HCT116 (cell line): ENCODE measurements around the gene IZUMO4. TPM values are rescaled to one million over a fixed set of nuclear protein-coding genes. Genes with fewer than 3 reads are reported as not detected.

Experiments used
- ATAC-seq: fragments of 200-7000 bp; cut with Tn5 transposase; 2 replicates; pipeline ENCODE4 v1.9.1; 2020; ENCODE audit warnings: mild to moderate bottlenecking, moderate library complexity
- BruUV-seq: library from RNA; stranded (reverse); fragments of 400-500 nt; replicated peaks from 2 replicates; lab custom pipeline; 2021; lab: Mats Ljungman, UMichigan
- CTCF ChIA-PET: fragments of 300-600 bp; sonication (Branson Sonifier 250); formaldehyde crosslinking; loops from one replicate; lab custom pipeline; 2021; ENCODE audit warnings: antibody characterized with exemption; lab: Charles Lee
- POLR2A ChIA-PET: fragments of 300-600, 350-600 bp; sonication (Branson Sonifier 250); formaldehyde crosslinking; loops from one replicate; lab custom pipeline; 2021; ENCODE audit warnings: antibody characterized with exemption; lab: Charles Lee
- RAD21 ChIA-PET, 2 experiments: fragments of 300-600 bp; sonication (Branson Sonifier 250); formaldehyde crosslinking; loops; one replicate each; lab custom pipeline; 2023; ENCODE audit warnings: low total read pairs in 2 of 2; ENCODE audit not compliant: uncharacterized antibody in 2 of 2, unreplicated experiment in 2 of 2, low non-redundant PET in 1 of 2; lab: Charles Lee
- DNase-seq: peaks from one replicate; pipeline ENCODE4 v3.0.0-alpha.2; 2010; ENCODE audit warnings: low read depth, low spot score
- H2AFZ ChIP-seq: fragments of 200-600 bp; shearing (Covaris generic), sonication (generic); 2 replicates; pipeline ENCODE4 v1.6.1; 2017; ENCODE audit warnings: low read depth, mixed run types, mixed read lengths, antibody characterized with exemption, low read length; ENCODE audit not compliant: poor library complexity, severe bottlenecking
- H3K27ac ChIP-seq: 2 replicates; pipeline ENCODE4 v1.5.1; 2012; ENCODE audit warnings: low read depth, low read length
- H3K27me3 ChIP-seq: fragments of 200-600 bp; sonication (generic); 2 replicates; pipeline ENCODE4 v1.6.1; 2016; ENCODE audit warnings: mixed run types, low read length, mixed read lengths; ENCODE audit not compliant: insufficient read depth
- H3K36me3 ChIP-seq, 2 experiments: fragments of 200-500 bp in 1 of 2; fragments of 200-600 bp in 1 of 2; sonication (Bioruptor generic) in 1 of 2; sonication (generic) in 1 of 2; 2 replicates each; pipeline versions ENCODE4 v1.5.1 to v1.6.1; 2014 to 2016; ENCODE audit warnings: low read length in 2 of 2, inconsistent platforms in 1 of 2, mixed read lengths in 1 of 2, mixed run types in 1 of 2; ENCODE audit not compliant: insufficient read depth in 2 of 2, control insufficient read depth in 1 of 2
- H3K4me1 ChIP-seq, 2 experiments: fragments of 200-600 bp in 1 of 2; sonication (generic) in 1 of 2; 2 replicates each; pipeline versions ENCODE4 v1.5.1 to v1.6.1; 2012 to 2017; ENCODE audit warnings: low read length in 2 of 2, inconsistent platforms in 1 of 2, mild to moderate bottlenecking in 1 of 2, mixed read lengths in 1 of 2, mixed run types in 1 of 2, moderate library complexity in 1 of 2; ENCODE audit not compliant: insufficient read depth in 2 of 2, control insufficient read depth in 1 of 2
- H3K4me2 ChIP-seq: fragments of 200-600 bp; sonication (generic); 2 replicates; pipeline ENCODE4 v1.6.1; 2017; ENCODE audit warnings: mixed run types, low read length, mixed read lengths
- H3K4me3 ChIP-seq, 2 experiments: fragments of 200-600 bp in 1 of 2; sonication (generic) in 1 of 2; replicated peaks in 1 of 2; 2 replicates each; pipeline ENCODE4 v1.5.1; 2011 to 2016; ENCODE audit warnings: low read length in 2 of 2, control low read depth in 1 of 2, low read depth in 1 of 2, mild to moderate bottlenecking in 1 of 2, mixed read lengths in 1 of 2, mixed run types in 1 of 2
- H3K79me2 ChIP-seq: fragments of 200-600 bp; sonication (generic); 2 replicates; pipeline ENCODE4 v1.6.1; 2017; ENCODE audit warnings: mild to moderate bottlenecking, mixed run types, low read length, moderate library complexity, mixed read lengths; ENCODE audit not compliant: insufficient read depth
- H3K9ac ChIP-seq: fragments of 200-600 bp; sonication (generic); 2 replicates; pipeline ENCODE4 v1.6.1; 2016; ENCODE audit warnings: low read length, mixed read lengths
- H3K9me2 ChIP-seq: fragments of 200-600 bp; sonication (generic), shearing (Covaris generic); 2 replicates; pipeline ENCODE4 v1.6.1; 2017; ENCODE audit warnings: mixed run types, mild to moderate bottlenecking, moderate library complexity; ENCODE audit not compliant: insufficient read depth
- H3K9me3 ChIP-seq, 2 experiments: fragments of 200-500 bp in 1 of 2; fragments of 200-600 bp in 1 of 2; sonication (Bioruptor generic) in 1 of 2; sonication (generic) in 1 of 2; 2 replicates each; pipeline ENCODE4 v1.6.1; 2014 to 2017; ENCODE audit warnings: low read length in 2 of 2, mixed read lengths in 2 of 2, inconsistent platforms in 1 of 2, low read depth in 1 of 2, mild to moderate bottlenecking in 1 of 2, mixed run types in 1 of 2, moderate library complexity in 1 of 2; ENCODE audit not compliant: control insufficient read depth in 1 of 2, insufficient read depth in 1 of 2
- H4K20me1 ChIP-seq: fragments of 200-600 bp; sonication (generic), shearing (Covaris generic); 2 replicates; pipeline ENCODE4 v1.6.1; 2017; ENCODE audit warnings: mixed run types, mild to moderate bottlenecking, moderate library complexity; ENCODE audit not compliant: insufficient read depth
- ATF3 ChIP-seq: IDR thresholded peaks from 2 replicates; pipeline ENCODE4 v1.6.1; 2012
- CBX3 ChIP-seq: IDR thresholded peaks from 2 replicates; pipeline ENCODE4 v1.6.1; 2012; ENCODE audit warnings: low read depth
- CTCF ChIP-seq, 3 experiments: fragments of 200-600 bp in 1 of 3; sonication (generic) in 1 of 3; IDR thresholded peaks in 2 of 3; conservative IDR thresholded peaks in 1 of 3; 2 replicates each; pipeline ENCODE4 v1.5.1; 2012 to 2017; ENCODE audit warnings: low read depth in 2 of 3, low read length in 2 of 3, antibody characterized with exemption in 1 of 3, borderline replicate concordance in 1 of 3, control low read depth in 1 of 3, mild to moderate bottlenecking in 1 of 3, mixed read lengths in 1 of 3, mixed run types in 1 of 3, moderate library complexity in 1 of 3; ENCODE audit not compliant: insufficient read depth in 1 of 3
- ELF1 ChIP-seq: IDR thresholded peaks from 2 replicates; pipeline ENCODE4 v1.6.1; 2012; ENCODE audit warnings: low read depth, borderline replicate concordance
- EZH2phosphoT487 ChIP-seq: fragments of 200-600 bp; IDR thresholded peaks from 2 replicates; pipeline ENCODE4 v1.6.1; 2018; ENCODE audit warnings: antibody characterized with exemption, borderline replicate concordance
- FOSL1 ChIP-seq: IDR thresholded peaks from 2 replicates; pipeline ENCODE4 v1.6.1; 2012; ENCODE audit warnings: low read depth
- MAX ChIP-seq: IDR thresholded peaks from 2 replicates; pipeline ENCODE4 v1.6.1; 2012
- POLR2A ChIP-seq: IDR thresholded peaks from 2 replicates; pipeline ENCODE4 v1.7.0; 2011; ENCODE audit warnings: borderline replicate concordance; ENCODE audit not compliant: insufficient read depth, insufficient read length; ENCODE audit errors: extremely low read depth
- POLR2AphosphoS5 ChIP-seq: IDR thresholded peaks from 2 replicates; pipeline ENCODE4 v1.6.1; 2011; ENCODE audit warnings: mild to moderate bottlenecking, low read depth, low read length, moderate library complexity
- SP1 ChIP-seq: IDR thresholded peaks from 2 replicates; pipeline ENCODE4 v1.6.1; 2012; ENCODE audit warnings: low read depth
- SRF ChIP-seq: IDR thresholded peaks from 2 replicates; pipeline ENCODE4 v1.6.1; 2012; ENCODE audit warnings: low read depth
- TCF7L2 ChIP-seq: IDR thresholded peaks from 2 replicates; pipeline ENCODE4 v1.7.0; 2011; ENCODE audit warnings: borderline replicate concordance, inconsistent platforms; ENCODE audit not compliant: insufficient read depth, insufficient read length; ENCODE audit errors: extremely low read depth
- ZFX ChIP-seq: fragments of 450-650 bp; IDR thresholded peaks from 2 replicates; pipeline ENCODE4 v1.6.1; 2017
- ZNF274 ChIP-seq: fragments of 200-500 bp; sonication (Bioruptor generic); IDR thresholded peaks from 2 replicates; pipeline ENCODE4 v1.6.1; 2014; ENCODE audit warnings: mild to moderate bottlenecking, low read depth, low read length, inconsistent platforms
- intact Hi-C: fragments of 100-400 bp; cut with micrococcal nuclease; formaldehyde crosslinking; loops from 2 replicates; pipeline ENCODE4 v1.10.0; 2022
- total RNA-seq: library from RNA; stranded (reverse); gene quantifications from one replicate; pipeline ENCODE4 v1.2.1, GENCODE V29; 2021; ENCODE audit not compliant: unreplicated experiment

IZUMO4 gene
- total RNA-seq, 1 experiment from 2014 or later, result 6.1 TPM

GRCh38 chr19:2121416-2122051 is 24.8 kb downstream of the IZUMO4 start:
- peaks cover 33 to 57% of the 10 kb centered on the region in 2 experiments; a peak in 3 of 4 replicates for H3K36me3 ChIP-seq
- POLR2A ChIA-PET, result no interaction called here
- no peak overlapping the region for H3K9ac ChIP-seq
- TF ChIP-seq ELF1 (no peak), SRF (no peak), TCF7L2 (no peak), ZFX (no peak), POLR2A (no peak), SP1 (no peak), FOSL1 (no peak), EZH2phosphoT487 (no peak), CBX3 (no peak), ATF3 (no peak), POLR2AphosphoS5 (no peak), CTCF (IDR thresholded peaks at IDR 0.05 in 2 of 3, conservative IDR thresholded peaks at IDR 0.05 in 1 of 3; ENCODE audit: borderline replicate concordance in 1 of 3, insufficient read depth in 1 of 3, low read depth in 2 of 3, low read length in 2 of 3) (no peak), ZNF274 (no peak), MAX (no peak)
- TF ChIP-seq, all 23 proteins: peak for 0
- RAD21 ChIA-PET, result no interaction called here
- ATAC-seq (no peak), DNase-seq (no peak)
- no TSS peak for BruUV-seq
- Histone ChIP-seq H3K27me3 (no peaks in the 10 kb centered on the region), H3K9me2 (no peaks in the 10 kb centered on the region), H3K79me2 (peaks cover 4% of the 10 kb centered on the region; the same call in 1 of the 2 replicates), H3K4me3 (no peak overlapping the region), H3K9me3 (no peaks in the 10 kb centered on the region), H3K4me1 (no peaks in the 10 kb centered on the region), H4K20me1 (no peaks in the 10 kb centered on the region), H3K4me2 (no peak overlapping the region), H2AFZ (no peak overlapping the region), H3K27ac (no peak overlapping the region)
- CTCF ChIA-PET, result no interaction called here
- intact Hi-C loops, result no loop called here
